Fibroblast of the aortic adventitia (primary cell): ENCODE data around the gene COL8A1. TPM values are rescaled to one million over a fixed set of nuclear protein-coding genes. Genes with fewer than 3 reads are reported as not detected.
A peak's percentile ranks its signal among the peaks of the same experiment; 100 is the strongest.

Experiments used
- DNase-seq: peaks from one replicate; pipeline ENCODE4 v3.0.0-alpha.2; 2010; ENCODE audit warnings: low read depth
- H3K4me3 ChIP-seq: 2 replicates; pipeline ENCODE4 v1.5.1; 2011; ENCODE audit warnings: low read depth, mild to moderate bottlenecking, control low read depth, low read length, moderate library complexity
- total RNA-seq: library from RNA; depleted of rRNA; stranded (reverse); fragments of >200 nt; gene quantifications from 2 replicates; pipeline ENCODE4 v1.2.3, GENCODE V29; 2012; ENCODE audit warnings: low replicate concordance
- TF ChIP-seq, protein P1 (sequence below): IDR thresholded peaks from 2 replicates; pipeline ENCODE4 v1.5.1; 2011; ENCODE audit warnings: mild to moderate bottlenecking, low read length, control low read depth, inconsistent platforms; ENCODE audit not compliant: insufficient read depth

The COL8A1 gene
- total RNA-seq, 1 donor, result 25.1 TPM

DNA sequence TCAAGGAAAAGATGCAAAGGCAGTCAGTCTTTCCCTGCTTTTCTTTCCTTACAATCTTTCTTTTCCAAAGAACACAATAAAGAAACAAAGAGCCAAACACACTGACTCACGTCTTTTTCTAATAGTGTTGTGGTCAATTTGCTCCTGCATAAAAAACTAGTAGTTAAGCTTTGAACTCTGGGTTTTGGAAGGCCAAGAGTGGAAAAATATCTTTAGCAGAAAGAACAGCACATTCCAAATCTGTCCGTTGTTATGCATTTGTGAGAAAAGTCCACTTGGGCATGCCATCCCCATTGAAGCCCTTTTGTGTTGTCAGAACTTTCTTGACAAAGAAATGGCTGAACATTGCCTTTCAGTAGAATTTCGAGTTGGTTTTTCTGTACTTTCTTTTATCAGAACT is 18.2 kb downstream of the COL8A1 start:
- TF ChIP-seq, protein P1, sequence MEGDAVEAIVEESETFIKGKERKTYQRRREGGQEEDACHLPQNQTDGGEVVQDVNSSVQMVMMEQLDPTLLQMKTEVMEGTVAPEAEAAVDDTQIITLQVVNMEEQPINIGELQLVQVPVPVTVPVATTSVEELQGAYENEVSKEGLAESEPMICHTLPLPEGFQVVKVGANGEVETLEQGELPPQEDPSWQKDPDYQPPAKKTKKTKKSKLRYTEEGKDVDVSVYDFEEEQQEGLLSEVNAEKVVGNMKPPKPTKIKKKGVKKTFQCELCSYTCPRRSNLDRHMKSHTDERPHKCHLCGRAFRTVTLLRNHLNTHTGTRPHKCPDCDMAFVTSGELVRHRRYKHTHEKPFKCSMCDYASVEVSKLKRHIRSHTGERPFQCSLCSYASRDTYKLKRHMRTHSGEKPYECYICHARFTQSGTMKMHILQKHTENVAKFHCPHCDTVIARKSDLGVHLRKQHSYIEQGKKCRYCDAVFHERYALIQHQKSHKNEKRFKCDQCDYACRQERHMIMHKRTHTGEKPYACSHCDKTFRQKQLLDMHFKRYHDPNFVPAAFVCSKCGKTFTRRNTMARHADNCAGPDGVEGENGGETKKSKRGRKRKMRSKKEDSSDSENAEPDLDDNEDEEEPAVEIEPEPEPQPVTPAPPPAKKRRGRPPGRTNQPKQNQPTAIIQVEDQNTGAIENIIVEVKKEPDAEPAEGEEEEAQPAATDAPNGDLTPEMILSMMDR, result no peak
- H3K4me3 ChIP-seq, result no peak overlapping the region
- peak; percentile 68 for DNase-seq

DNA sequence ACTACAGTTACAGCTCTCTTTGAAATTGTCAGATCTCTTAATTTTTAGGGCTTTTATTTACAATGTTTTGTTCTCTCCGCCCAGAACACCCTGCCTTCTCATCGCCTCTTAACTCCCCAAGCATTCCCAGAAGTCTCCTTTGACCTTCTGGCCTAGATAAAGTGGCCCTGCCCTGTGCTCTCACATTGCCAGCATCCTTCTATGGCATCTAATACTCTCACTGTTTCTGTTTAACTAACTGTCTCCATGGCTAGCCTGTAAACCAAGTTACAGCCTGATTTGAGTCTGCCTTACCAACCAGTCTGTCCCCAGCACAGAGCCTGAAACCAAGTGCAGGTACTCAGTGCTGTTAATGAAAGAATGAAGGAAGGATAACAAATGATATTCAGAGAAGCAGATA is 19.9 kb downstream of the COL8A1 start:
- no peak for DNase-seq
- TF ChIP-seq, protein P1, result no peak
- H3K4me3 ChIP-seq, result no peak overlapping the region

DNA sequence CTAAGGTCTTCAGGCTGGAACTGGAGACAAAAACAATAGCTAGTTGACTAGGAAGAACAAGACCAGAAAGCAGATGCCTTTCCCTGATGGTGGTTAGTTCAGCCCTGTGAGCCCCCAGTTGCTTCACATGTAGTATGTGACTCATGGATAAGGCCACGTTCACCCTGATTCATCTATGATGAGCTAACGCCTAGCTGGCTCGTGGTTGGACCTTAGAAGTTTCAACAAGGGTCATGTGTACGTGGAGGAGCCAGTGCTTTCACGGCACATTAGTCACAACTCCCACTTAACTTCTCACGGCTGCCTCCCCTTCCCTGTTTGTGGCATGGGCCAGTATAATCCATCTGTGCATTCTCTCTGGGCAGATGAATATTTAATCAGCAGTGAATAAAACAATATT is 20.6 kb downstream of the COL8A1 start:
- TF ChIP-seq, protein P1, result no peak
- DNase-seq, result peak; percentile 97

DNA sequence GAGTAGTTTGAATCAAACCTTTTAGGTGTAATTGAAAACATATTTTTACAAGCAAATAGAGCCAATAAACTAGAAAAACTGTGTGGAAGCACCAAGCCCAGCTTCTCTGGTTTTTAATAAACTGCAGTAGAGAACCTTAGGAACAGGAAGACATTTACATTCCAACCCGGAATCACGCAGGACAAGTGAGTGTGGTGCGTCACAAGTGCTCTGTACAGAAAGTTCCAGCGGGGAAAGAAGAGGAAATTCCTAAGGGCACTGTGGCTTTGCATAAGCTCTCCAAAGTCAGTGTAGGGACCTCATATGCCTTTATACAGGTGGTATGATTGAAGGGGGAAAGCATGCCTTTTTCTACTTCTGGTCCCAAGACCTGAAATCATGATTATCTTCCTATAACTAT is 21.6 kb downstream of the COL8A1 start:
- DNase-seq, result peak; percentile 58
- H3K4me3 ChIP-seq, result no peak overlapping the region
- TF ChIP-seq, protein P1, result no peak

More for the DNA sequence above, 20.6 kb downstream of the COL8A1 start:
- no peak overlapping the region for H3K4me3 ChIP-seq

DNA sequence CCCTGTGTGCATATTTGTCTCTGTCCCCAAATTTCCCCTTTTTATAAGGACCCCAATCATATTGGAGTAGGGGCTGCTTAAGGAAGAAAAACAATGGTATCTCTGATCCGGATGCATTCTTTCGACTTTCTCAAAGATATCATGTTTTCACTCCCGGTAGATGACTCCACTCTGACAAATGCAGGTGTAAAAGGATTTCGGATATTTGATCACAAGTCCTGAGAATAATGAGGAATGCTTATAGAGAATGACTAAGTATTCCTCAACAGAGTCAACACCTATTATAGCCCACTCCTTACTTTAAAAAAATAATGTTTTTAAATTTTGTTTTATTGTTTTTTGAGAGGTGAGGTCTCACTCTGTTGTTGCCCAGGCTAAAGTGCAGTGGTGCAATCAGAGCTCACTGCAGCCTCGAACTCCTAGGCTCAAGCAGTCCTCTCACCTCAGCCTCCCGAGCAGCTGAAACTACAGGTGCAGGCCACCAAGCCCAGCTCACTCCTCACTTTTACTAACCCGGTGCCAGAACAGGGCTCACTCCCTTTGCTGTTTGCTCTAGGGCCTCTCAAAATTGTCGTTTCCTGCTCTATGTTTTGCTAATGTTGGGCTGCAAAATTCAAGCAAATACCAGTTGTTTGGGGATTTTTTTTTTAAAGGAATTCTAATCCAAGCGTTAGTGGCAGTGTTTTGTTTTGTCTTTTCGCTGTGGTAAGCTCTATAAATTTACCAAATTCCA is 24.6 kb downstream of the COL8A1 start:
- no peak overlapping the region for H3K4me3 ChIP-seq
- TF ChIP-seq, protein P1, result no peak
- no peak for DNase-seq

DNA sequence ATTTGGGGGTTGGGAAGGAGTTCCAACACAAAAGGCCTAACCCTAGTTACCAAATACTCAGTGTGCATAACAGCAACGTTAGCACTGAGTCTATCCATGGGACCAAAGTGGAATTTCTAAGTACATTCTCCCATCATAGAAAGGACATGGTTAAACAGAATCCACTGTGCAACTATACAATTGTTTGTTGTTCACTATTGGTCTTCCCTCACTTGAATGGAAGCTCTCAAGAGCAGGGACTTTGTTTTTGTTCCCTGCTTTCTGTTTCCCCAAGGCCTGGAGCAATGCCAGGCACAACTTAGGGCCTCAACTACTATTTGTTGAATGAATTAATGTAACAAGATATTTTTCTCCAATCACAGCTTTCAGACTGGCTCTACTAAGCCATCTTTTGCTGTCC is 25.6 kb downstream of the COL8A1 start:
- TF ChIP-seq, protein P1, result no peak
- no peak for DNase-seq
- no peak overlapping the region for H3K4me3 ChIP-seq

DNA sequence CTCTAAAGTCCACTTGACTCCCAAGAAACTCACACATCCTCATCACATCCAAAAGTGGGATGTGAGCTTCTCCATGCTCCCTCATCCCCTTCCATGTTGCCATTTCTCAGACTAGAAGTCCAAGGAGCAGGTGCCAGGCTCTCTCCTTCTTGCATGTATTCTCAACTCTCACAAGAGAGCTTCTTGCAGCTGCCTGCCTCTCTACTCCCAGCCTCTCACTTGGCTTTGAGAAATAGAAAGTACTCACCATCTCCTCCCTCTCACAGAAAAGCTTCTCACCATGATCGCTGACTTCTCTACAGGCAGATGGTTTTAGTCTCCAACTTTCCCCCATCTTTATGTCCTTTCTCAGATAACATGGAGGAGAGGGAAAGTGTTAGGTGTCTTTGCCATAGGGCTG is 26.6 kb downstream of the COL8A1 start:
- DNase-seq, result no peak
- TF ChIP-seq, protein P1, result no peak
- H3K4me3 ChIP-seq, result no peak overlapping the region
